Hepatocyte (in vitro differentiated cells): ENCODE measurements around the gene CRYGB.

Experiments used
- EZH2 ChIP-seq: fragments of 200-600 bp; sonication (generic); IDR thresholded peaks from 2 replicates; pipeline ENCODE4 v1.6.1; 2016; ENCODE audit warnings: antibody characterized with exemption, mild to moderate bottlenecking, borderline replicate concordance
- TF ChIP-seq, protein P1 (sequence below): fragments of 200-600 bp; sonication (generic); IDR thresholded peaks from 2 replicates; pipeline ENCODE4 v1.5.1; 2016; ENCODE audit warnings: antibody characterized with exemption, mild to moderate bottlenecking; ENCODE audit not compliant: poor library complexity

DNA sequence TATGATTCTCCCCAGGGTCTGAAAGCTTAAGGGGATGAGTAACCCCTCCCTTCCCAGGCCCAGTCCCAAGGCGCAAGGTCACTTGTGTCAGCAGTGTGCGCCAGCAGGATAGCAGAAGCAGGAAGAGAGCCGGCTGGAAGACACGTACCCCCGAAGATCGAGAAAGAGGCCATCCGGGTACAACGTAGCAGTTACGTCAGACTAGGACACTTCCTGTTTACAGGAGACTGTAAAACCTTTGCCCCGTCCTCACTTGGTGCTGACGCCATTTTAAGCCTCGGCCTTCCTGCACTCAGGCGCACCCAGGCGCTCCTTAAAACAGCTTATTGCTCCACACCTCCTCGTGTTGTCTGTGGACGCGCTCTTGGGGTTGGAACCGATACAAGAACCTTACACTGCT lies 6.5 kb downstream of the CRYGB start:
- TF ChIP-seq EZH2 = no peak
- TF ChIP-seq, protein P1, sequence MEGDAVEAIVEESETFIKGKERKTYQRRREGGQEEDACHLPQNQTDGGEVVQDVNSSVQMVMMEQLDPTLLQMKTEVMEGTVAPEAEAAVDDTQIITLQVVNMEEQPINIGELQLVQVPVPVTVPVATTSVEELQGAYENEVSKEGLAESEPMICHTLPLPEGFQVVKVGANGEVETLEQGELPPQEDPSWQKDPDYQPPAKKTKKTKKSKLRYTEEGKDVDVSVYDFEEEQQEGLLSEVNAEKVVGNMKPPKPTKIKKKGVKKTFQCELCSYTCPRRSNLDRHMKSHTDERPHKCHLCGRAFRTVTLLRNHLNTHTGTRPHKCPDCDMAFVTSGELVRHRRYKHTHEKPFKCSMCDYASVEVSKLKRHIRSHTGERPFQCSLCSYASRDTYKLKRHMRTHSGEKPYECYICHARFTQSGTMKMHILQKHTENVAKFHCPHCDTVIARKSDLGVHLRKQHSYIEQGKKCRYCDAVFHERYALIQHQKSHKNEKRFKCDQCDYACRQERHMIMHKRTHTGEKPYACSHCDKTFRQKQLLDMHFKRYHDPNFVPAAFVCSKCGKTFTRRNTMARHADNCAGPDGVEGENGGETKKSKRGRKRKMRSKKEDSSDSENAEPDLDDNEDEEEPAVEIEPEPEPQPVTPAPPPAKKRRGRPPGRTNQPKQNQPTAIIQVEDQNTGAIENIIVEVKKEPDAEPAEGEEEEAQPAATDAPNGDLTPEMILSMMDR = no peak
